ENCODE data around the gene TRIM67.

GRCh38 chr1:231260351-231260750 lies 98.5 kb downstream of the TRIM67 start:
- no peak for TF ChIP-seq CTCF (tag by site-specific recombination; IDR thresholded peaks at IDR 0.05)
- TF ChIP-seq ZNF140 (tag by site-specific recombination; IDR thresholded peaks at IDR 0.05): no peak
- no peak for TF ChIP-seq ZNF184 (tag by site-specific recombination; IDR thresholded peaks at IDR 0.05)
- no peak for TF ChIP-seq ZNF274 (IDR thresholded peaks at IDR 0.05; ENCODE audit: low read length)
- TF ChIP-seq ZNF274 (tag by site-specific recombination; IDR thresholded peaks at IDR 0.05; ENCODE audit: borderline replicate concordance): no peak
- TF ChIP-seq KLF10 (tag by site-specific recombination; IDR thresholded peaks at IDR 0.05): no peak
- TF ChIP-seq ZNF776 (tag by site-specific recombination; IDR thresholded peaks at IDR 0.05; ENCODE audit: borderline replicate concordance): no peak
- TF ChIP-seq ATF2 (tag by site-specific recombination; IDR thresholded peaks at IDR 0.05; ENCODE audit: low read depth): no peak
- no peak for TF ChIP-seq ZNF223 (tag by site-specific recombination; IDR thresholded peaks at IDR 0.05)
- no peak for TF ChIP-seq SP2 (tag by site-specific recombination; IDR thresholded peaks at IDR 0.05)
- no peak for TF ChIP-seq ZNF121 (tag by site-specific recombination; IDR thresholded peaks at IDR 0.05)
- TF ChIP-seq ZNF76 (tag by site-specific recombination; IDR thresholded peaks at IDR 0.05; ENCODE audit: borderline replicate concordance, low read depth): no peak
